Measurements from ENCODE around the gene TREML4.

GRCh38 chr6:41222513-41222912 is 5.6 kb upstream of the TREML4 start:
- TF ChIP-seq, protein P1, sequence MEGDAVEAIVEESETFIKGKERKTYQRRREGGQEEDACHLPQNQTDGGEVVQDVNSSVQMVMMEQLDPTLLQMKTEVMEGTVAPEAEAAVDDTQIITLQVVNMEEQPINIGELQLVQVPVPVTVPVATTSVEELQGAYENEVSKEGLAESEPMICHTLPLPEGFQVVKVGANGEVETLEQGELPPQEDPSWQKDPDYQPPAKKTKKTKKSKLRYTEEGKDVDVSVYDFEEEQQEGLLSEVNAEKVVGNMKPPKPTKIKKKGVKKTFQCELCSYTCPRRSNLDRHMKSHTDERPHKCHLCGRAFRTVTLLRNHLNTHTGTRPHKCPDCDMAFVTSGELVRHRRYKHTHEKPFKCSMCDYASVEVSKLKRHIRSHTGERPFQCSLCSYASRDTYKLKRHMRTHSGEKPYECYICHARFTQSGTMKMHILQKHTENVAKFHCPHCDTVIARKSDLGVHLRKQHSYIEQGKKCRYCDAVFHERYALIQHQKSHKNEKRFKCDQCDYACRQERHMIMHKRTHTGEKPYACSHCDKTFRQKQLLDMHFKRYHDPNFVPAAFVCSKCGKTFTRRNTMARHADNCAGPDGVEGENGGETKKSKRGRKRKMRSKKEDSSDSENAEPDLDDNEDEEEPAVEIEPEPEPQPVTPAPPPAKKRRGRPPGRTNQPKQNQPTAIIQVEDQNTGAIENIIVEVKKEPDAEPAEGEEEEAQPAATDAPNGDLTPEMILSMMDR (optimal IDR thresholded peaks at IDR 0.05 in 1 of 3, IDR thresholded peaks at IDR 0.05 in 1 of 3, conservative IDR thresholded peaks at IDR 0.05 in 1 of 3; ENCODE audit: extremely low read depth in 1 of 3, insufficient read depth in 2 of 3, low read length in 3 of 3): no peak
- no peak for TF ChIP-seq EZH2 (IDR thresholded peaks at IDR 0.05; ENCODE audit: low read length)

Measured in keratinocyte (primary cell).